Measurements from ENCODE around the gene KDM5B. TPM values are rescaled to one million over a fixed set of nuclear protein-coding genes. Genes with fewer than 3 reads are reported as not detected.
"Not testable (repeated sequence)": the region's sequence is repeated elsewhere in the genome, so short reads cannot be mapped to it uniquely, and the experiment has no call there.

The KDM5B gene
- total RNA-seq, 1 experiment from 2014 or later: 33.6 TPM

- H3K9me3 ChIP-seq, H3K27me3 ChIP-seq, H3K4me3 ChIP-seq, H3K36me3 ChIP-seq, DNase-seq: not testable (repeated sequence)
Observed at GRCh38 chr1:202829223-202829622, 21.0 kb upstream of the KDM5B start.

DNA sequence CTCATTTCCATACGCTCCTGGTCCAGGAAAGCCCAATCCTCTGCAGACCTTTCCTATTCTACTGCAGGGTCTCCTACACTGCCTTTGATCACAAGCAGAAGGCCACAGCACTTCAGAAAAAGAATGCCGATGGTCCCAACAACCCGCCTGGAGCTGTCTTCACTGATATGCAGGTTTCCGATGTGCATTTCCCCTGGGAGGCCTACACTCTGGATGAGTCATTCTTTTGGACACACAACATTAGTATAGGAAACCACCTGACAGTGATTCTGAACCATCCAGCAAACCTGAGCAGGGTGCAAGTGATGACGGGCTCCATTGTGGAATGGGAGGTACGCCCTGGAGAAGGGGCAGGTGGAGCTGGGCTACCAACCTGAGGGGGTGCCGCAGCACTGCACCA, 17.5 kb upstream of the KDM5B start:
- Histone ChIP-seq H3K36me3 (no peaks in the 10 kb centered on the region), H3K9me3 (no peaks in the 10 kb centered on the region; the same call in 1 of the 2 replicates), H3K4me3 (no peak overlapping the region), H3K27me3 (no peaks in the 10 kb centered on the region; the same call in 1 of the 2 replicates)
- DNase-seq: no peak

- DNase-seq: no peak
- no peaks in the 10 kb centered on the region for H3K36me3 ChIP-seq
- H3K4me3 ChIP-seq: no peak overlapping the region
- H3K9me3 ChIP-seq: no peaks in the 10 kb centered on the region; the same call in 1 of the 2 replicates
- peaks cover 3% of the 10 kb centered on the region; the same call in 1 of the 2 replicates for H3K27me3 ChIP-seq
Observed at GRCh38 chr1:202821467-202821866, 13.2 kb upstream of the KDM5B start.

- no peaks in the 10 kb centered on the region for H3K36me3 ChIP-seq
- no peak for DNase-seq
- H3K4me3 ChIP-seq: no peak overlapping the region
- H3K9me3 ChIP-seq: no peaks in the 10 kb centered on the region; the same call in 1 of the 2 replicates
- peaks cover 7% of the 10 kb centered on the region for H3K27me3 ChIP-seq
Observed at GRCh38 chr1:202818819-202819218, 10.6 kb upstream of the KDM5B start.

GRCh38 chr1:202815120-202815519, 6.9 kb upstream of the KDM5B start:
- peaks cover 16% of the 10 kb centered on the region for H3K27me3 ChIP-seq
- DNase-seq: no peak
- no peak overlapping the region for H3K4me3 ChIP-seq
- no peaks in the 10 kb centered on the region for H3K36me3 ChIP-seq
- no peaks in the 10 kb centered on the region for H3K9me3 ChIP-seq

- Histone ChIP-seq H3K9me3 (no peaks in the 10 kb centered on the region), H3K4me3 (no peak overlapping the region), H3K36me3 (no peaks in the 10 kb centered on the region), H3K27me3 (peaks cover 13% of the 10 kb centered on the region)
- no peak for DNase-seq
Observed at GRCh38 chr1:202812176-202813026, 4.2 kb upstream of the KDM5B start.

DNA sequence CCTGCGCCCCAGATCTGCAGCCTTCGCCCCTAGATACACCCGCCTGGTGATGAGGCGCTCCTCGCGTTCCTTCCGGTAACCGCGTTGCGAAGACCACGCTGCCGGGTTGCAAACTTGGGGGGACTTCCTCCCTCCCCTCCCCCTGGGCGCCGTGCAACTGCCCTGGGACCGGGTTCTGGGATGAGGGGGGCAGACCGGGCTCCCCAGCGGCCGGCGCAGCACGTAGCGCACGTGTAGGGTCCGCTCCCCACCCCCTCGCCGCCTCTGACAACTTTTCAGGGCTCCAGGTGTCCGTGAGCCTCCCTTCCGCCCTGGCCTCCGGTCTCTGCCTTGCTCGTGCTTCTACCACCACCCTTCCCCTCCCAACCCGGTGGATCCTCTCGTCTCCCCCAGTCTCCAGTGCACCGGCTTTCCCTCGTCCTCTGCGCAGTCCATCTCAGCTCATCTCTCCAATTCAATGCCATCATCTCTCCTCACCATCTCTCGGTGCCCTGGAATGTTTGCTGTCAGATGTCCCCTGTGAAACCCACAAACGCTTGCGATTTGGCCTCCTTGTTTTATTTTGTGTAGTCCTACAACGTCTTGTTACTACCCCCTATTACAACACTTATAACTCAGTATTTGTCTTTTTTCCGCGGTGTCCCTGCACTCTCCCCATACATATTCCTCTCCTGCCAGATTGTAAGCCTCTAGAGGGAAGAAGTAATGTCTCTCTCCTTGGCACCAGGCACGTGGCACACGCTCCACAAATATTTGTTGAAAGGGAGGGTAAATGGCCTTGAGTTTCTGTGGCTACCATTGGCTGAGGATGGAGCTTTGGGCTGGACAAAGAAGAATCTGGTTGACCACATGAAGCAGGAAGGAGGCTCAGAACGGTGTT, 3.3 kb upstream of the KDM5B start:
- peaks cover 13% of the 10 kb centered on the region for H3K27me3 ChIP-seq
- no peaks in the 10 kb centered on the region for H3K9me3 ChIP-seq
- H3K4me3 ChIP-seq: peak overlapping the region; percentile 61
- no peaks in the 10 kb centered on the region for H3K36me3 ChIP-seq
- DNase-seq: no peak

GRCh38 chr1:202810615-202811295, 2.5 kb upstream of the KDM5B start, which contains the start of gene PCAT6:
Gene PCAT6, plus strand, starts transcription at chr1:202810954.
- Histone ChIP-seq H3K9me3 (no peaks in the 10 kb centered on the region), H3K27me3 (peaks cover 11% of the 10 kb centered on the region), H3K4me3 (peak within 1 kb of the TSS; percentile 61), H3K36me3 (no peaks in the 10 kb centered on the region)
- DNase-seq: peak; percentile 96

- Histone ChIP-seq H3K27me3 (peaks cover 11% of the 10 kb centered on the region), H3K9me3 (no peaks in the 10 kb centered on the region), H3K4me3 (peak overlapping the region; percentile 61), H3K36me3 (no peaks in the 10 kb centered on the region)
- no peak for DNase-seq
Observed at GRCh38 chr1:202810193-202810614, 2.0 kb upstream of the KDM5B start.

DNA sequence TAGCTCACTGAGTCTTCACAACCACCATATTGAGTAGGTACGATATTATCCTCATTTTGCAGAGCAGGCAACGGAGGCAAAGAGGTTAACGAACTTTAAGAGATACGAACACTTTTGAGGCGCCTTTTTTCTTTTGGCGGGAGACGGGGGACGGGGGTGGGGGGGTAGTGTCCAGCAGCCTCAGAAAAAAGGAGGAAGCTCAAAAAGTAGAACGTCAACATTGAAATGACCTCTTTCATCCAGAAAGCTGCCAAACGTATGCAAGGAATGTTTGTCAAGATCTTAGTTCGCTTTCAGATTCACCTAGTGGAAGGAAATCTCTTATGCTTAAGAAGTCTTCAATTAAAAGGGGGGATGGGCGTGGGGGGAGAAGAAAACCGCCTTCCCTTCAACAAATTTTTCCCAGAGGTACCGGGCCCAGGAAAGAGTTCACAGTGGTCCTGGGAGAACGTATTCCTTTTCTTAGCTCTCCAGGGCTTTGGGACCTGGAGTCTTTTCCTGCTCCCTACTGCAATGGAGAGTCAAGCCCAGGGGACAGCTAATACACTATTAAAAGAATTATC, 1.5 kb upstream of the KDM5B start:
- no peak for DNase-seq
- Histone ChIP-seq H3K4me3 (no peak overlapping the region), H3K36me3 (no peaks in the 10 kb centered on the region)

DNA sequence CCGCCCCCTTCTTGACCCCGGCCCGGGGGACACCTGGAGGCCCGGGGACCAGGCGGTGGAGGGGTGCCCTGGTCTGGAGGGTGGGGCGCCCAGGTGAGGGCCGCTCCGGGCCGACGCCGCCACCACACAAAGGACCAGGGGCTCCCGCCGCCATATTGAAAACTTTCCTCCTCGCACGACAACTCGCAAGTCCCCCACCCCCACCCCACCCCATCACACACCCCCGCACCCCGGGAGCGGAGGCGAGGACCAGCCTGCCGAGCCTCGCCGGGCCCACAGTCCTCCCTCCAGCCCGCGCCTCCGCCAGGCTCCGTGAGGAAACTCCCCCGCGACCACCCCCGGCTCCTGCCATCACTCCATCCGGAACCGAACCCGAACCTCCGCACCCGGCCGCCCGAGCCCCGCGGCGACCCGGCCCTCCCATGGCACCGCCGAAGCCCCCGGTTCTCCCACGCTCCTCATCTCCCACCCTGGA, 733 bp downstream of the KDM5B start:
- peak; percentile 44 for DNase-seq
- no peaks in the 10 kb centered on the region for H3K9me3 ChIP-seq
- peaks cover 4% of the 10 kb centered on the region for H3K36me3 ChIP-seq
- H3K4me3 ChIP-seq: peak overlapping the region; percentile 81
- H3K27me3 ChIP-seq: peaks cover 9% of the 10 kb centered on the region

More for the DNA sequence above, 1.5 kb upstream of the KDM5B start:
- Histone ChIP-seq H3K9me3 (no peaks in the 10 kb centered on the region), H3K27me3 (peaks cover 9% of the 10 kb centered on the region)

- Histone ChIP-seq H3K36me3 (peaks cover 4% of the 10 kb centered on the region), H3K9me3 (no peaks in the 10 kb centered on the region), H3K27me3 (peaks cover 6% of the 10 kb centered on the region), H3K4me3 (peak overlapping the region; percentile 81)
- DNase-seq: peak; percentile 47
Observed at GRCh38 chr1:202806845-202807450, 1.3 kb downstream of the KDM5B start.

GRCh38 chr1:202805886-202806844, 2.1 kb downstream of the KDM5B start:
- Histone ChIP-seq H3K27me3 (no peaks in the 10 kb centered on the region; the same call in 1 of the 2 replicates), H3K36me3 (peaks cover 4% of the 10 kb centered on the region), H3K4me3 (peak overlapping the region; percentile 81), H3K9me3 (no peaks in the 10 kb centered on the region)
- no peak for DNase-seq

DNA sequence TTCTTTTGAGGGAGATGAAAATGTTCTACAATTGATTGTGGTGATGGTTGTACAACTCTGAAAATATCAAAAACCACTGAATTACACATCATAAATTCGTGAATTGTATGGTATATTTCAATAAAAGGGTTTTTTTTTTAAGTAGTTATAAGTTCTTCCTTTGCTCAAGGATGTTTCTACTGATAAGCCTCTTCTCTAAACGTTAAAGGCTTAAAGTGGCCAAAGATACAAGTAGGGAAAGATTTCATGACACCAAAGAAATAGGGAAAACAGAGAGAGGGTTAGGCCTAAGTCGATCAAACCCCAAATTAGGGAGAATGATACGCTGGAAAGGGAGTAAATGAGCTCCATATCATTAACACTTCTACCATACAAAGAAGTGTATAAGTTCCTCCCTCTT, 4.1 kb downstream of the KDM5B start:
- Histone ChIP-seq H3K36me3 (peaks cover 4% of the 10 kb centered on the region), H3K27me3 (no peaks in the 10 kb centered on the region), H3K4me3 (no peak overlapping the region), H3K9me3 (no peaks in the 10 kb centered on the region)
- no peak for DNase-seq
